Coronary artery (tissue), 2 donors: ENCODE results near the gene TMIE.
"Not testable (repeated sequence)": the region's sequence is repeated elsewhere in the genome, so short reads cannot be mapped to it uniquely, and the experiment has no call there.

Source experiments
- DNase-seq: peaks from one replicate; pipeline ENCODE4 v3.0.0-alpha.2; 2017; ENCODE audit warnings: low spot score
- H3K27ac ChIP-seq, 2 donors: fragments of 200-600 bp; sonication (generic); one replicate each; pipeline ENCODE4 v1.5.1; 2016 to 2019
- H3K4me3 ChIP-seq: fragments of 200-600 bp; sonication (generic); 2 replicates; pipeline ENCODE4 v1.5.1; 2016; ENCODE audit warnings: mild to moderate bottlenecking, moderate library complexity
- CTCF ChIP-seq: fragments of 200-600 bp; sonication (generic); IDR thresholded peaks from one replicate; pipeline ENCODE4 v1.5.1; 2019; ENCODE audit warnings: antibody characterized with exemption

TMIE gene

DNA sequence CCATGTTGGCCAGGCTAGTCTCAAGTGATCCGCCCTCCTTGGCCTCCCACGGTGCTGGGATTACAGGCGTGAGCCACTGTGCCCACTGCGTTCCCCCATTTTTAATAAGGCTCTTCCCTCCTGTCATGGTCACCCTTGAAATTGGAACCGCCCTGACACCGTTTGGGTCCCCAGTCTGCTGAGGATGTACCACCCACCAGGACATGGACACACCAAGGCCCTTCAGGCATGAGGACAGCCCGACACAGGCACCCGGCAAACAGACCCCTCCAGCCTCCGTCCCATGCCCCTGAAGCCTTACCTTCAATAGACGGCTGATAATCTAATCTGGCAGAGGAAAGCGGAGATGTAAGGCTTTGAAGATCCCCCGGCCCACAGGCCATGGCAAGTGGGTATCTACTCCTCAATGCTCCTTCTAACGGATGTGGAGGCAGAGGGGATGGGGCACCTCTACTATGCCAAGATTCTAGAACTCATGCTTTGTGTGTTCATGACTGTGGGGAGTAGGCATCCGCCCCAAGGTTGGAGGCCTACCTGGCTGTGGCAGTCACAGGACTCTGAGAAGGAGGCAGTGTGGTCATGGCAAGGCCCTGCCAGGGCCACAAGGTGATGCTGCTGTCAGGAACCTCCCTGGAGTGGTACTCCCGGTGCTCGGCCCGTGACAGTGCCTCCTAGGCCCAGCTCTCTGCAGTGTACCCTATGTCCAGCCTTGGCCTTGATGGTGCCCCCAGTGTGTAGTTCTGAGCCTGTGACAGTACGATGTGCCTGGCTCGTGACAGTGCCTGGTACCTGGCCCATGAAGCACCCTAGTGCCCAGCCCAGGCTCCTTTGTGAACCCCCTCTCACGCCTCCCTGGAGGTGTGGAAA lies 35.0 kb downstream of the TMIE start:
- TF ChIP-seq CTCF: no peak
- no peak overlapping the region for H3K4me3 ChIP-seq
- H3K27ac ChIP-seq: no peak overlapping the region
- DNase-seq: no peak

- Histone ChIP-seq H3K4me3 (no peak overlapping the region), H3K27ac (no peak overlapping the region)
- TF ChIP-seq CTCF: no peak
- no peak for DNase-seq
These were observed 36.1 kb downstream of the TMIE start for GRCh38 chr3:46737329-46737731.

DNA sequence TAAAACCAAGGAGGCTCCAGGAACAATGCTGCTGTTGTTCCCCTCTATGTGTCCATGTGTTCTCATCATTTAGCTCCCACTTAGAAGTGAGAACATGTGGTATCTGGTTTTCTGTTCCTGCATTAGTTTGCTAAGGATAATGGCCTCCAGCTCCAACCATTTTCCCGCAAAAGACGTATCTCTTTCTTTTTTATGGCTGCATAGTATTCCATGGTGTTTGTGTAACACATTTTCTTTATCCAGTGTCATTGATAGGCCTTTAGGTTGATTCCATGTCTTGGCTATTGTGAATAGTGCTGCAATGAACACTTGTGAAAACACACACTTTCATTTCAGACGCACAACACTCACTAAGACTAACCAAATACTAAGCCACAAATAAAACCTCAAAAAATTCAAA lies 38.4 kb downstream of the TMIE start:
- not testable (repeated sequence) for H3K27ac ChIP-seq, H3K4me3 ChIP-seq, DNase-seq

DNA sequence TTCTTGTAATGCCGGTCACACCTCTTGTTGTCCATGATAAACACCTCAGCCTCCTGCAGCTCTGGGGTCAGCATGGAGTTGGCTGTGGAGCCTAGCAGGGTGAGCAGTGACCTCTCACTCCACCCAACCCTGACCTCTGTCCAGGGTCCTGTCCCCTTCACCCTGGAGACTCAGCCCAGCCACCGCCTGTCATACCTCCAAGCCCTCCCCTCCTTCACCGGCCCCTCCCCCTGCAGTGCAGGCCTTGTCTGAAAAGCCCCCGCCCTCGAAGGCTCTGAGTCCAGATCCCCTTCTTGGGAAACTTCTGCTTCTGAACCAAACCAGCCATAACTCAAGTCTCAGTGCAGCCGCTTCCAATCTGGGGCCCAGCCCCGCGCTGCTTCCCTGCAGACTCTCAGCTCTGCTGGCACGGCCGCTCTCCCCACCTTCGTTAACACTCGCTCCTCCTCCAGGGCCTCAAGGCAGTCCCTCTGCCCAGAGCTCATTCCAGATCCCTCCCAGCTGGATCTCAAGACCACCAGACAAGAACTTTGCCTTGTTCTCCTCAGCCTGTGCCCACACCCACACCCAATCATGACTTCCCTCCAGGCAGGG lies 41.9 kb downstream of the TMIE start:
- no peak overlapping the region for H3K4me3 ChIP-seq
- no peak for TF ChIP-seq CTCF
- DNase-seq: no peak
- H3K27ac ChIP-seq: no peak overlapping the region

DNA sequence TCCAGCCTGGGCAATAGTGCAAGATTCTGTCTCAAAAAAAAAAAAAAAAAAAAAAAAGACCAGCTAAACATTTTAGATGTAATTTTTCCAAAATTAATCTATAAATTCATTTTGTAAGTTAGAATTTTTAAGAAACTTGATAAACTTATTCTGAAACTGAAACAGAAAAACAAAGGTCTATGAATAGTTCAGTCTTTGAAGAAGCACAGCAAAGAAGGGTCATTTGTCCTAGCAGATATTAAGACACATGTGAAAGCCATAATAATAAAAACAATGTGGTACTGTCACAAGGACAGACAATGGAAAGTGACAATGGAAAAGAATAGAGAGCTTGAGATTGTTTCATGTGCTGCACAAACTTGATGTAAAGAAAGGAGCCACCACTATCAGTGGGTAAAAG lies 45.5 kb downstream of the TMIE start:
- H3K4me3 ChIP-seq: no peak overlapping the region
- TF ChIP-seq CTCF: no peak
- H3K27ac ChIP-seq: no peak overlapping the region
- no peak for DNase-seq

DNA sequence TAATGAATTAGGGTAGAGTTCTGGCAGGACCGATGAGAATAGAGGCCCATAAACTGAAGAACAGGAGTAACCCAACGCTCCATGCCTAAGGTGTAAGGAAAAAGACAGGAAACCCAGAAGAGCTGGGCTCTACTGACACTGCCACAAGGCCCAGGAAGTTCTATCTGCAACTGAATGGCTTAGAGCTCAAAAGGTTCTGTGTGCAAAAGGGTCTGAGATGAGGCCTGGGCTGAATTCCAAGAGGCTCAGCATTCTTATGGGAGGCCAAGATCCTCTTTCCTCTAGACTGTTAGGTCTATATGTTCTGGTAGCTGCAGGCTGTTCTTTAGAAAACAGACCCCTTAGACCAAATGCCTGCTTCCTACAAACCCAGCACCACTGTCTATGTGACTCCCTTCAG lies 47.0 kb downstream of the TMIE start:
- no peak overlapping the region for H3K4me3 ChIP-seq
- no peak overlapping the region for H3K27ac ChIP-seq
- TF ChIP-seq CTCF: no peak
- no peak for DNase-seq

- no peak overlapping the region for H3K27ac ChIP-seq
- DNase-seq: no peak
- H3K4me3 ChIP-seq: no peak overlapping the region
- no peak for TF ChIP-seq CTCF
These were observed 47.9 kb downstream of the TMIE start for GRCh38 chr3:46749129-46749528.
